Stimulated activated effector memory CD8-positive, alpha-beta T cell treated with anti-CD3 and anti-CD28 coated beads, Interleukin-12 subunit alpha, Interleukin-12 subunit beta, amount 100 ng/mL, for 72 hours (primary cell): ENCODE results near the gene TADA2B.
"Not testable (repeated sequence)": the region's sequence is repeated elsewhere in the genome, so short reads cannot be mapped to it uniquely, and the experiment has no call there.

Experiments
- ATAC-seq: fragments of 150-1000 bp; cut with Tn5 transposase; 2 replicates; pipeline ENCODE4 v1.10.0; 2021
- DNase-seq, 2 donors: peaks; one replicate each; pipeline ENCODE4 v3.0.0; 2021 to 2022; ENCODE audit warnings: low spot score in 2 of 2
- H3K27ac Mint-ChIP-seq: one replicate; pipeline ENCODE4 v1.8.0; 2022; ENCODE audit warnings: mild to moderate bottlenecking, mixed read lengths
- H3K36me3 Mint-ChIP-seq: one replicate; pipeline ENCODE4 v1.8.0; 2022; ENCODE audit warnings: mild to moderate bottlenecking, mixed read lengths
- H3K4me1 Mint-ChIP-seq: one replicate; pipeline ENCODE4 v1.8.0; 2022; ENCODE audit warnings: mixed read lengths
- H3K4me3 Mint-ChIP-seq: one replicate; pipeline ENCODE4 v1.8.0; 2022; ENCODE audit warnings: mild to moderate bottlenecking, mixed read lengths
- H3K9me3 Mint-ChIP-seq: one replicate; pipeline ENCODE4 v1.8.0; 2022; ENCODE audit warnings: mixed read lengths

The TADA2B gene

DNA sequence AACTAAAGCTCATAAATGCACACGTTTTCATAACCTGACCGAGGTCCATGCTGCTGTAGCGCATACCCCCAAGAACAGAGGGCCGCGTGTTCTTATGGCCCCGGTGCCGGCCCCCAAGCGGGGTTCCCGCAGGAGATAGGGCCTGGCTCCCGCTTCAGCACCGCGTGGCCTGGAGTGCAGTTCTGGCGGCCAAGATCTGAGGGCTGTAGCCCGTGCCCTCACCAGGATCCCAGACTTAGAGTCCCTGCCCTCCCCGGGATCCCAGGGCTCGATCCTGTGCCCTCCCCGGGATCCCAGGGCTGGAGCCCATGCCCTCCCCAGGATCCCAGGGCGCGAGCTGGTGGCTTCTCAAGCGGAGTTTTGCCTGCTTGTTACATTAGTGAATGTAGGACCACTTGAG is 25.7 kb downstream of the TADA2B start:
- ATAC-seq: no peak
- peak overlapping the region; percentile 95 for H3K4me3 Mint-ChIP-seq
- peaks cover 46% of the 10 kb centered on the region for H3K4me1 Mint-ChIP-seq
- peak overlapping the region; percentile 90 for H3K27ac Mint-ChIP-seq
- DNase-seq: no peak
- H3K9me3 Mint-ChIP-seq: no peaks in the 10 kb centered on the region
- H3K36me3 Mint-ChIP-seq: peaks cover 44% of the 10 kb centered on the region

DNA sequence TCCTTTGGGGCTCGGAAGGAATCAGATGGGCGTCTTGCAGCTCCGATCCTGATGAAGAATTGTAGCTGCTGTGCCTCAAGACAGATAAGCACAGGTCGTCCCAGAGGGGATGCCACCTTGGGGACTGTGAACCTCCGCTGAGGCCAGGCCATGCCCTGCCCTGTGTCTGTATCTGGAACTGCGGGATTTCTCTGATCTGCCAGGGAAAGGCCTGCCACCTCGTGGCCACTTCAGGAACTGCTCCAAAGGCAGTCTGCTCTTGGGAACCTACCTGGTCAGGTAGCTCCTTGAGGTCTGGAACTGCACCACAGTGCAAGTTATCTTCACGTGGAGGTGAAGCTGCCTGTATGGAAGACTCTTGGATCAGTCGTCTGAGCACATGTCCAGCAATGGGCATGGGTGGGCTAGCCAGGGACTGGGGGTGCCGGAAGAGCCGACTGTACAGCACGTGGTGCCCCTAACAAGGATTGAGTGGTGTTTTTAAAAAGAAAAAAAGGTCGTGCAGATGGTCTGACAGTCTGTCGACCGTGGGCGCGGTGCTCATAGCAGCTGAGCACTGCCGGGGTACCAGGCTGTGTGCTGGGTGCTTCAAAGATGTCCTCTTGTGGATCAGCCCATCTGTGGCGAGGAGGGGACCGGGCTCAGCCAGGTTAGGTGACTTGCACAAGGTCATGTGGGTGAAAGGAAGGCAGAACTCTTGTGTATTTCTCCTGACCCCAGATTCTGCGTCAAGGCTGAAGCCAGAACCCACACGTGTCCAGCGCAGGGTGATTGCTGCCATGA is 27.7 kb downstream of the TADA2B start:
- H3K36me3 Mint-ChIP-seq: peaks cover 24% of the 10 kb centered on the region
- no peak overlapping the region for H3K27ac Mint-ChIP-seq
- H3K4me1 Mint-ChIP-seq: peaks cover 31% of the 10 kb centered on the region
- H3K4me3 Mint-ChIP-seq: no peak overlapping the region
- DNase-seq (peak; percentile 80 to 92), ATAC-seq (peak; percentile 49)
- H3K9me3 Mint-ChIP-seq: no peaks in the 10 kb centered on the region

DNA sequence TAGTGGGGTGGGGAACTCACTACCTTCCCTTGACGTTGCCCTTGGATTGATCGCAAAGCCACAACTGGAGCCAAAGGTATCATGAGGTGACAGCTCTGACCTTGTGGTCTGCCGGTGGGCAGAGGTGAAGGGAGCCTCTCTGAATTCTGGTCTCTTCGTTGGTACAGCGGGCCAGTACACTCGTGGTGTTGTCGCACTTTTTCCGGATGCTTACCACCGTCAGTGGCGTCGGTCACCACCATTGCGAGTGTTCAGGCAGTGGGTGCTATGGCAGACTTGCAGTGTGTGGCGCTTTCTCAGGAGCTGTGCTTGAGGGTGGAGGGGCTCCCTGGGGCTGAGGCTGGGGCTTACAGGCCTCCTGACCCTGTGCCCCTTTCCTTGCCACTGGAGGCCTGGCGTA is 29.9 kb downstream of the TADA2B start:
- Mint-ChIP-seq H3K27ac (no peak overlapping the region), H3K4me3 (no peak overlapping the region)
- ATAC-seq: no peak

DNA sequence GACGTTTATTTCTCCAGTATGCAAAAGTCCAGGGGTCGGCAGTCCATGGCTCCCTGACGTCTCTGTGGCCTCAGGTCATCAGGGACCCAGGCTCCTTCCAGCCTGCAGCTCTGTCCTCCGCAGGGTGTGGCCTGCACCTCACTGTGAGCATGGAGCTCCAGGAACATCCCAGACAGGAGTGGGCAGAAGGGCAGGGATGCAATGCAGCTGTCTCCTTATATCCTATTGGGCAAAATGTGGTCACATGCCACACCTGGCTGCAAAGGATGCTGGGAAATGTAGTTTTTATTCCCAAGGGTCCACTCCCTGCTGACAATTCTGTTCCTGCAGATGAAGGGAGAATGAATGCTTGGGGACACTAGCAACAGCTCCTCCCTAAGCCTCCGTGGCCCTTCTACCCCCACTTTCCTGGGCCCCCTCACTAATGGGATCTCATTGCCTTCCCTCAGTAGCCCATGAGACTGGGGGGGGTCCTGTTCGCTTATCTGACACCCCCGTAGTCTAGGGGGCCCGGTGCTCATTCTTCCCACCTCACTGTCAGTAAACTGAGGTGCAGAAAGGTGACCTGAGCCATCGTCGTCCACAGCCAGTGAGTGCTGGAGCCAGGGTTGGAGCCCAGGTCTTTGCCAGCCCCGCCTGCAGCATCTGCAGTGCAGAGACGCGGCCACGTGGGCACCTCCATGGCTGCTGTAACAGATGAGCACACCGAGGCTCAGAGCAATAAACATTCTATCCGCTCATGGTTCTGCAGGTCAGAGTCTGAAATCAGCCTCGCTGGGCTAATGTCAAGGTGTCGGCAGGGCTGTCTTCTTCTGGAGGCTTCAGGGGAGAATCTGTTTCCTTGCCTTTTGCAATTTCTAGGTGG is 30.6 kb downstream of the TADA2B start:
- DNase-seq (no peak), ATAC-seq (peak; percentile 6)
- Mint-ChIP-seq H3K4me1 (peaks cover 10% of the 10 kb centered on the region), H3K36me3 (no peaks in the 10 kb centered on the region), H3K9me3 (no peaks in the 10 kb centered on the region), H3K27ac (no peak overlapping the region), H3K4me3 (no peak overlapping the region)

More for the DNA sequence above, 29.9 kb downstream of the TADA2B start:
- Mint-ChIP-seq H3K9me3 (no peaks in the 10 kb centered on the region), H3K4me1 (peaks cover 17% of the 10 kb centered on the region), H3K36me3 (peaks cover 2% of the 10 kb centered on the region)
- DNase-seq: no peak

DNA sequence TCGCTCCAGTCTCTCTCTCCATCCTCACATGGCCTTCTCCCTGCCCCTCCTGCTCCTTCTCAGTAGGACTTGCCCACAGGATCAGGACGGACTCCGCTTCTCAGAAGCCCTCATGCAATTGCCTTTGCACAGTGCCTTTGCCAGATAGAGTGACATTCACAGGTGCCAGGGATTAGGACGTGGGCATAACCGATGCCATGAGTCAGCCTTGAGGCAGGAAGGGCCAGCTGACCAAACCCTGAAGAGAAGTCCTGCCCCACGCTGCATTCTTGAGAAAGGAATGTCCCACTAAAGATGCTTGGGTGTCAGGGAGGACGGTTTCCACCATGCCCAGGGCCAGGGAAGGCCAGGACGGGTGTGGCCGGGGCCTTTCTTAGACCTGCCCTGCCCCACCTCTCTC is 31.3 kb downstream of the TADA2B start:
- H3K36me3 Mint-ChIP-seq: no peaks in the 10 kb centered on the region
- no peak overlapping the region for H3K4me3 Mint-ChIP-seq
- H3K9me3 Mint-ChIP-seq: no peaks in the 10 kb centered on the region
- peaks cover 8% of the 10 kb centered on the region for H3K4me1 Mint-ChIP-seq
- ATAC-seq: no peak
- no peak overlapping the region for H3K27ac Mint-ChIP-seq
- no peak for DNase-seq

DNA sequence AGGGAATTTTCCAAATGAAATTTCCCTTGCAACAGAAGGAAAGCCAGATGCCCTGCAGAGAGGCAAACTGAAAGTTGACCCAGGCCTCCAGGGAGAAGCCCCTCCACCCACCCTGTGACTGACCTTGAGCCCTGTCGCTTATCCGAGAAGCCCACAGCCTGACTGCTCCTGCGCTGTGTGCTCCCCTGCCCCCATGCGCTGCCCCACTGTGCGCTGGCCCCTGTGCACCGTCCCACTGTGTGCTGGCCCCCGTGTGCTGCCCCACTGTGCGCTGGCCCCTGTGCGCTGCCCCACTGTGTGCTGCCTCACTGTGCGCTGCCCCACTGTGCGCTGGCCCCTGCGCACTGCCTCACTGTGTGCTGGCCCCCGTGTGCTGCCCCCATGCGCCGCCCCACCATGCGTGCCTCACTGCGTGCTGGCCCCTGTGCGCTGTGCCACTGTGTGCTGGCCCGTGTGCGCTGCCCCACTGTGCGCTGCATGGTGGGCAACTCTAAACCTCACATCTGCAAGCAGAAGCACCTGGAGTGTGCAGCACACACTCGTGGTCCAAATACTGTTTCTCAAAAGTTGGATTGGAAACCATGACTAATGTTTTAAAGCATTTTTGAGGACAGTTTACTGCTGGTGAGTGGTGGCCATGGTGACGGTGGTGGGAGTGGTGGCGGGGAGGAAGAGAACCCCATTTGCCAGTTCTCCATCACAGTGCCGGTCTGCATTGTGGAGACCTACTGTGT is 33.0 kb downstream of the TADA2B start:
- Mint-ChIP-seq H3K4me3 (no peak overlapping the region), H3K27ac (no peak overlapping the region), H3K36me3 (no peaks in the 10 kb centered on the region), H3K9me3 (no peaks in the 10 kb centered on the region), H3K4me1 (peaks cover under 1% of the 10 kb centered on the region)
- ATAC-seq (no peak), DNase-seq (no peak)

DNA sequence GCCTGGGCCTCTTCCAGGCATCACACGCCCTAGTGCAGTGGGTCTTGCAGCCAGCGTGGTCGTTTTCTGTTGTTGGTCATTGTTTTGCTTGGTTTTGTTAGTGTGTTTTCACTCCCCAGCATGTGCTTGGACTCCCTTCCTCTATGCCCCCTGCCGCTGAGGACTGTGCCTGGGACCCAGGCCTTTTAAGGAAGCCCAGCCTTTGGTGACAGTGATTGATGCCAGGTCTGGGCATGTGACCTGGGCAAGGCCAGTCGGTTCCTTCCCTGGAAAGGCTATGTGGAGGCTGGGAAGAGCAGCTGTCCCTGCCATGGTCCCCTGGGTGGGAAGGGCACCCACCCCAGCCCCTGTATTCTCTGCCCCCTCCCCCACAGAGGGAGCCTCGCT is 33.5 kb downstream of the TADA2B start:
- DNase-seq: no peak
- Mint-ChIP-seq H3K4me3 (no peak overlapping the region), H3K27ac (no peak overlapping the region), H3K4me1 (no peaks in the 10 kb centered on the region), H3K36me3 (no peaks in the 10 kb centered on the region), H3K9me3 (no peaks in the 10 kb centered on the region)
- no peak for ATAC-seq

DNA sequence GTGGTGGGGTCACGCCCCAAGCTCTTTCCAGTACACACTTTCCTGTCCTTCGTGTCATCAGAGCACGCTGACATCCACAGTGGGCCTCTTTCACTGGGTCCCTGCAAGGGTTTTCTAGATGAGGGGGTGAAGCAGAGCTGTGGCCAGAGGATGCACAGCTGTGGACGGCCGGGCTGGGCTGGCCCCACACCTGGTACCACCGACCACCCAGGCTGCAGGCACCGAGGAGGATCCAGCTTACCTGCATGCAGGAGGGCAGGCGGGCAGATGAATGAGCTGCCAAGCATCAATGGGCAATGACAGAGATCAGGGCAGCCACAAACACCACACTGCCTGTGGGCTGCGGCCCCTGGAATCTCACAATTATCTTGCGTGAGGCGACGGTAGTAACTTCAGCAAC is 34.2 kb downstream of the TADA2B start:
- no peak overlapping the region for H3K4me3 Mint-ChIP-seq
- DNase-seq (no peak), ATAC-seq (no peak)
- H3K27ac Mint-ChIP-seq: peak overlapping the region; percentile 20
- no peaks in the 10 kb centered on the region for H3K9me3 Mint-ChIP-seq
- H3K36me3 Mint-ChIP-seq: no peaks in the 10 kb centered on the region
- no peaks in the 10 kb centered on the region for H3K4me1 Mint-ChIP-seq

DNA sequence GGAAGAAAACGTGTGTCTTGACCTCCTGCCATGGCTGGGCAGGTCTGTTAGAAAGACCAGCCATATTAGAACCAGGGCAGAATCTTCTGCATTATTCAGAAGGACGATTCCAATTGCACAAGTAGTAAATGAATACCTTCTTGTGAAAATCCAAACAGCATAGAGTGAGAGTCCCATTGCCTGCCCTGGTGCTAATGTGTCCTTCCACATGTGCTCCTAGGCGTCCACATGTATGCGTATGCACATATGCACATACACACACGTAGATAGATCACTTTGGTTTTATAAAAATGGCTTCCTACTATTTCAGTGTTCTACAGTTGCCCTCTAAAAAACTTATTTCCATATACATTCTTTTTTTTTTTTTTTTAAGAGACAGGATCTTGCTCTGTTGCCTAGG is 34.9 kb downstream of the TADA2B start:
- Mint-ChIP-seq H3K4me3 (no peak overlapping the region), H3K36me3 (no peaks in the 10 kb centered on the region), H3K9me3 (no peaks in the 10 kb centered on the region), H3K4me1 (no peaks in the 10 kb centered on the region), H3K27ac (no peak overlapping the region)
- ATAC-seq: no peak
- DNase-seq: no peak

DNA sequence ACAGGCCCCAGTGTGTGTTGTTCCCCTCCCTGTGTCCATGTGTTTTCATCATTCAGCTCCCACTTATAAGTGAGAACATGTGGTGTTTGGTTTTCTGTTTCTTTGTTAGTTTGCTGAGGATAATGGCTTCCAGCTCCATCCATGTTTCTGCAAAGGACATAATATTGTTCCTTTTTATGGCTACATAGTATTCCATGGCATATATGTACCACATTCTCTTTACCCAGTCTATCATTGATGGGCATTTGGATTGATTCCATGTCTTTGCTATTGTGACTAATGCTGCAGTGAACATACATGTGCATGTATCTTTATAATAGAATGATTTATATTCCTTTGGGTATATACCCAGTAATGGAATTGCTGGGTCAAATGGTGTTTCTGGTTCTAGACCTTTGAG is 36.3 kb downstream of the TADA2B start:
- H3K9me3 Mint-ChIP-seq, H3K4me3 Mint-ChIP-seq, ATAC-seq, H3K27ac Mint-ChIP-seq, H3K4me1 Mint-ChIP-seq, DNase-seq, H3K36me3 Mint-ChIP-seq: not testable (repeated sequence)

DNA sequence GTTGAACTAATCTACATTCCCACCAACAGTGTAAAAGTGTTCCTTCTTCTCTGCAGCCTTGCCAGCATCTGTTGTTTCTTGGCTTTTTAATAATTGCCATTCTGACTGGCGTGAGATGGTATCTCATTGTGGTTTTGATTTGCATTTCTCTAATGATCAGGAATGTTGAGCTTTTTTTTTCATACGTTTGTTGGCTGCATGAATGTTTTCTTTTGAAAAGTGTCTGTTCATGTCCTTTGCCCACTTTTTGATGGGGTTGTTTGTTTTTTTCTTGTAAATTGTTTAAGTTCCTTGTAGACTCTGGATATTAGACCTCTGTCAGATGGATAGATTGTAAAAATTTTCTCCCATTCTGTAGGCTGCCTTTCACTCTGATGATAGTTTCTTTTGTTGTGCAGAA is 36.7 kb downstream of the TADA2B start:
- H3K27ac Mint-ChIP-seq, H3K9me3 Mint-ChIP-seq, H3K36me3 Mint-ChIP-seq, H3K4me1 Mint-ChIP-seq, H3K4me3 Mint-ChIP-seq, ATAC-seq, DNase-seq: not testable (repeated sequence)

DNA sequence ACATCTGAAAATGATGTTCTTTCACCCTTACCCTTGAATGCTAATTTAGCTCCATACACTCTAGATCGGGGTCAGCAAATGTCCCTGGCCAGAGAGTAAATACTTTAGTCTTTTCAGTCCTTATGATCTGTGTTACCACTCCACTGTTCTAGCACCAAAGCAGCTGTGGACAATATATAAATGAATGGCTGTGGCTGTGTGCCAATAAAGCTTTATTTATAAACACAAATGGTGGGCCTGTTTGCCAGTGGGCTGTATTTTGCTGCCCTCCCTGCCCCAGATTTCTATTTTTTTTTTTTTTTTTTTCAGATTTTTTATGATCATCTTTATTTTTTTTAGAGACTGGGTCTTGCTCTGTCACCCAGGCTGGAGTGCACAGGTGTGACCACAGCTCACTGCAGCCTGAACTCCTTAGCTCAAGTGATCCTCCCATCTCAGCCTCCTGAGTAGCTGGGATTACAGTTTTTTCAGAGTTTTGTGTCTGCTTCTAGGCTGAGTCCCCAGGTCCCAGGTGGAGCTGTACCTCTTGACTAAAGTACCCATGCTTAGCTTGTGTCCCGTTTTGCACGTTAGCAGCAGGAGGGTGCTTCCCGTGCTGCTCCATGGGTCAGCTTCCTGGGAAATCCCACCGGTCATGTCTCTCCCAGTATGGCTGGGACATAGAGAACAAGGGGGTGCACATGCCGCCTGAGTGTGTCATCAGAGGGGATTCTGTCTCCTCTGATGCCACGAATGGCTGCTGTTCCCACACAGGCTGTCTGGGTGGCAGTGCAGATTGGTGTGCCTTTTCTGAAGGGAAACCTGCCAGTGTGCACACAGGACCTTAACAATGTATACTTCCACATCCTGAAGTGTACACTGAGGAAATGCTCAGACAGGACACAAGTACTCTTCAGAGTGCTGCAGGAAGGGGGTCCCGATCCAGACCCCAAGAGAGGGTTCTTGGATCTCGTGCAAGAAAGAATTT is 40.7 kb downstream of the TADA2B start:
- ATAC-seq (no peak), DNase-seq (no peak)
- Mint-ChIP-seq H3K36me3 (no peaks in the 10 kb centered on the region), H3K4me3 (no peak overlapping the region), H3K9me3 (no peaks in the 10 kb centered on the region), H3K27ac (no peak overlapping the region), H3K4me1 (peaks cover 4% of the 10 kb centered on the region)

DNA sequence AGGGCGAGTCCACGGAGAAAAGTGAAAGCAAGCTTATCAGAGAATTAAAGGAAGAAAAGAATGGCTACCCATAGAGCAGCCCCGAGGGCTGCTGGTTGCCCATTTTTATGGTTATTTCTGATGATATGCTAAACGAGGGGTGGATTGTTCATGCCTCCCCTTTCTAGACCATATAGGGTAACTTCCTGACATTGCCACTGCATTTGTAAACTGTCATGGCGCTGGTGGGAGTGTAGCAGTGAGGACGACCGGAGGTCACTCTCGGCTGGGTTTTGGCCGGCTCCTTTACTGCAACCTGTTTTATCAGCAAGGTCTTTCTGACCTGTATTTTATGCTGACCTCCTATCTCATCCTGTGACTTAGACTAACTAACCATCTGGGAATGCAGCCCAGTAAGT is 41.4 kb downstream of the TADA2B start:
- not testable (repeated sequence) for H3K27ac Mint-ChIP-seq, H3K36me3 Mint-ChIP-seq, DNase-seq, H3K4me3 Mint-ChIP-seq, H3K4me1 Mint-ChIP-seq, ATAC-seq, H3K9me3 Mint-ChIP-seq

DNA sequence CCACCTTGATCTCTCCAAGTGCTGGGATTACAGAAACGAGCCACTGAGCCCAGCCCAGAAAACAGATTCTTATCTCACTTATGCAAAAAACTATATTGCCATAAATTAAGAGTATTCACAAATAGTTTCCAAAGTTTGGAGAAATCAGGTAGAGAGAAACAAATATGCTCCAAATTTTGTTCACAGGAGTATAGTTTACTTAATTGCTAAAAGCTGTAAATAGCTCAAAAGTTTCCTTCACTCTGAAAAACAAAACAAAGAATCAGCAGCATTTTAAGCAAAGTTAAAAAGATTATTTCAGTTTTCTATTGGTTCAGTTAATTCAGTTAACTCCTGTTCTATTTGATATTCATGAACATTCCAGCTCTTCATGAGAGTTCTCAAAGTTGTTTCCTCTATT is 43.2 kb downstream of the TADA2B start:
- Mint-ChIP-seq H3K4me3 (no peak overlapping the region), H3K36me3 (no peaks in the 10 kb centered on the region), H3K4me1 (peaks cover 4% of the 10 kb centered on the region), H3K9me3 (no peaks in the 10 kb centered on the region), H3K27ac (no peak overlapping the region)
- ATAC-seq (no peak), DNase-seq (no peak)
